IMR-90 (cell line): Measurements from ENCODE around the gene SLC31A1. TPM values are rescaled to one million over a fixed set of nuclear protein-coding genes. Genes with fewer than 3 reads are reported as not detected.

Experiments
- ATAC-seq: fragments of 200-7000 bp; cut with Tn5 transposase; 2 replicates; pipeline ENCODE4 v1.9.1; 2020; ENCODE audit warnings: low read depth, mild to moderate bottlenecking, moderate library complexity
- BruUV-seq: library from RNA; stranded (reverse); fragments of 400-500 nt; replicated peaks from 2 replicates; lab custom pipeline; 2021; lab: Mats Ljungman, UMichigan
- CTCF ChIA-PET: fragments of 300-600 bp; formaldehyde crosslinking; extraction: SDS; loops from one replicate; lab custom pipeline; 2021; ENCODE audit warnings: antibody characterized with exemption; lab: Yijun Ruan, JAX
- POLR2A ChIA-PET: fragments of 300-600 bp; sonication (Branson Sonifier 250); formaldehyde crosslinking; loops from one replicate; lab custom pipeline; 2022; ENCODE audit warnings: antibody characterized with exemption; ENCODE audit not compliant: unreplicated experiment; lab: Charles Lee
- DNase-seq: peaks from one replicate; pipeline ENCODE4 v3.0.0; 2013
- H2AFZ ChIP-seq: replicated peaks from 2 replicates; pipeline ENCODE3; 2013; ENCODE audit warnings: low read length, mild to moderate bottlenecking; ENCODE audit not compliant: poor library complexity
- H2AK5ac ChIP-seq: 2 replicates; pipeline ENCODE4 v1.6.1; 2013; ENCODE audit warnings: low read depth, low read length, inconsistent platforms
- H2AK9ac ChIP-seq: replicated peaks from 2 replicates; pipeline ENCODE3; 2013; ENCODE audit warnings: mild to moderate bottlenecking, low read depth, low read length, moderate library complexity; ENCODE audit not compliant: poor library complexity
- H2BK120ac ChIP-seq: 2 replicates; pipeline ENCODE4 v1.6.1; 2013; ENCODE audit warnings: low read depth, low read length, inconsistent platforms
- H2BK15ac ChIP-seq: 3 replicates; pipeline ENCODE4 v1.6.1; 2013; ENCODE audit warnings: low read depth, low read length, inconsistent platforms
- H2BK20ac ChIP-seq: 2 replicates; pipeline ENCODE4 v1.6.1; 2013; ENCODE audit warnings: low read depth, mild to moderate bottlenecking, inconsistent platforms, low read length, moderate library complexity
- H2BK5ac ChIP-seq: 2 replicates; pipeline ENCODE4 v1.6.1; 2013; ENCODE audit warnings: mild to moderate bottlenecking, low read depth, low read length, inconsistent platforms; ENCODE audit not compliant: poor library complexity, severe bottlenecking
- H3K14ac ChIP-seq: replicated peaks from 2 replicates; pipeline ENCODE4 v1.6.1; 2013; ENCODE audit warnings: low read depth, low read length, inconsistent platforms
- H3K18ac ChIP-seq: 2 replicates; pipeline ENCODE4 v1.6.1; 2013; ENCODE audit warnings: low read depth, low read length, control low read depth
- H3K23ac ChIP-seq: 2 replicates; pipeline ENCODE4 v1.6.1; 2013; ENCODE audit warnings: low read depth, low read length, inconsistent platforms
- H3K27ac ChIP-seq: 2 replicates; pipeline ENCODE4 v1.5.1; 2013; ENCODE audit warnings: mild to moderate bottlenecking, control low read depth, low read length; ENCODE audit not compliant: insufficient read depth
- H3K27me3 ChIP-seq: 2 replicates; pipeline ENCODE4 v1.6.1; 2013; ENCODE audit warnings: low read length; ENCODE audit not compliant: control insufficient read depth, insufficient read depth
- H3K36me3 ChIP-seq: 2 replicates; pipeline ENCODE4 v1.6.1; 2013; ENCODE audit warnings: low read length, mixed read lengths; ENCODE audit not compliant: control insufficient read depth, insufficient read depth
- H3K4ac ChIP-seq: 2 replicates; pipeline ENCODE4 v1.6.1; 2013; ENCODE audit warnings: low read depth, low read length, inconsistent platforms
- H3K4me1 ChIP-seq: 2 replicates; pipeline ENCODE4 v1.6.1; 2013; ENCODE audit warnings: low read length, mixed read lengths; ENCODE audit not compliant: control insufficient read depth, insufficient read depth
- H3K4me2 ChIP-seq: 2 replicates; pipeline ENCODE4 v1.6.1; 2013; ENCODE audit warnings: low read depth, mild to moderate bottlenecking, control low read depth, low read length, moderate library complexity
- H3K4me3 ChIP-seq: 2 replicates; pipeline ENCODE4 v1.5.1; 2013; ENCODE audit warnings: low read depth, mild to moderate bottlenecking, control low read depth, low read length, moderate library complexity; ENCODE audit not compliant: insufficient read depth
- H3K56ac ChIP-seq: 2 replicates; pipeline ENCODE4 v1.6.1; 2013; ENCODE audit warnings: low read length, inconsistent platforms; ENCODE audit not compliant: insufficient read depth; ENCODE audit errors: extremely low read depth
- H3K79me1 ChIP-seq, 2 experiments: 2 replicates each; pipeline ENCODE4 v1.6.1; 2013; ENCODE audit warnings: low read length in 2 of 2, inconsistent platforms in 1 of 2, low read depth in 1 of 2
- H3K9ac ChIP-seq: 2 replicates; pipeline ENCODE4 v1.6.1; 2013; ENCODE audit warnings: low read depth, low read length, control low read depth
- H3K9me1 ChIP-seq: 2 replicates; pipeline ENCODE4 v1.6.1; 2013; ENCODE audit warnings: low read length, inconsistent platforms; ENCODE audit not compliant: insufficient read depth
- H3K9me3 ChIP-seq: 2 replicates; pipeline ENCODE4 v1.6.1; 2013; ENCODE audit warnings: low read length; ENCODE audit not compliant: control insufficient read depth, insufficient read depth
- H4K20me1 ChIP-seq: 2 replicates; pipeline ENCODE4 v1.6.1; 2013; ENCODE audit warnings: low read length, inconsistent platforms; ENCODE audit not compliant: insufficient read depth
- H4K5ac ChIP-seq: 2 replicates; pipeline ENCODE4 v1.6.1; 2013; ENCODE audit warnings: mild to moderate bottlenecking, low read depth, low read length, control low read depth
- H4K8ac ChIP-seq, 2 experiments: 2 replicates each; pipeline ENCODE4 v1.6.1; 2013; ENCODE audit warnings: low read depth in 2 of 2, low read length in 2 of 2, control low read depth in 1 of 2, inconsistent platforms in 1 of 2
- H4K91ac ChIP-seq: 2 replicates; pipeline ENCODE4 v1.6.1; 2013; ENCODE audit warnings: low read depth, low read length, inconsistent platforms; ENCODE audit not compliant: insufficient read depth
- CHD1 ChIP-seq: IDR thresholded peaks from 2 replicates; pipeline ENCODE4 v1.6.1; 2012; ENCODE audit warnings: low read depth, low read length, improper control_type of control experiment
- ELK1 ChIP-seq: fragments of 150-350 bp; IDR thresholded peaks from 2 replicates; pipeline ENCODE4 v1.6.1; 2016; ENCODE audit warnings: low read depth, mild to moderate bottlenecking, low read length, moderate library complexity, borderline replicate concordance
- MAFK ChIP-seq: IDR thresholded peaks from 2 replicates; pipeline ENCODE4 v1.6.1; 2012; ENCODE audit warnings: low read depth, low read length, improper control_type of control experiment
- WGBS, 2 experiments: methylation state at CpG; one replicate each; pipeline versions ENCODE4 v1.1.5 to v1.1.7; 2013; ENCODE audit warnings: missing lambda C conversion rate in 2 of 2; ENCODE audit not compliant: insufficient read length in 1 of 2; ENCODE audit errors: extremely low coverage in 2 of 2; 5-methylcytosine and 5-hydroxymethylcytosine counted together
- dilution Hi-C: fragments of 300-500 bp; cut with HindIII; formaldehyde crosslinking; loops from one replicate; pipeline ENCODE4 v1.14.3; 2018; ENCODE audit warnings: low sequenced_read_pairs; ENCODE audit not compliant: unreplicated experiment
- in situ Hi-C: fragments of 300-500 bp; cut with MboI; formaldehyde crosslinking; loops from 3 replicates; pipeline ENCODE4 v1.14.3; 2019; ENCODE audit warnings: low sequenced_read_pairs, inconsistent platforms, mixed read lengths
- intact Hi-C: fragments of 100-400 bp; cut with micrococcal nuclease; formaldehyde crosslinking; loops from 2 replicates; pipeline ENCODE4 v1.10.0; 2022
- polyA plus RNA-seq, 3 experiments: library from polyadenylated mRNA; depleted of rRNA; stranded (reverse); fragments of >200 nt; gene quantifications; 2 replicates each; pipeline ENCODE4 v1.2.3, GENCODE V29; 2012; ENCODE audit warnings: low replicate concordance in 1 of 3
- total RNA-seq: library from RNA; depleted of rRNA; stranded (reverse); fragments of >200 nt; gene quantifications from 2 replicates; pipeline ENCODE4 v1.2.3, GENCODE V29; 2012
- TF ChIP-seq, protein P1 (sequence below): conservative IDR thresholded peaks from 2 replicates; pipeline ENCODE4 v1.5.1; 2012; ENCODE audit warnings: mild to moderate bottlenecking, low read depth, low read length, improper control_type of control experiment

Gene SLC31A1
- total and polyA plus RNA-seq, 2 of the 4 experiments (the other 2 are of a cell fraction), result 17.9 to 23.3 TPM

GRCh38 chr9:113205432-113205831 is 15.9 kb upstream of the SLC31A1 start:
- ATAC-seq, result no peak
- H4K8ac ChIP-seq, result no peak overlapping the region
- H4K20me1 ChIP-seq, result no peaks in the 10 kb centered on the region
- H2BK120ac ChIP-seq, result no peak overlapping the region
- no peak overlapping the region for H3K56ac ChIP-seq
- BruUV-seq, result no TSS peak
- CTCF ChIA-PET, result no interaction called here
- TF ChIP-seq CHD1, result no peak
- TF ChIP-seq, protein P1, sequence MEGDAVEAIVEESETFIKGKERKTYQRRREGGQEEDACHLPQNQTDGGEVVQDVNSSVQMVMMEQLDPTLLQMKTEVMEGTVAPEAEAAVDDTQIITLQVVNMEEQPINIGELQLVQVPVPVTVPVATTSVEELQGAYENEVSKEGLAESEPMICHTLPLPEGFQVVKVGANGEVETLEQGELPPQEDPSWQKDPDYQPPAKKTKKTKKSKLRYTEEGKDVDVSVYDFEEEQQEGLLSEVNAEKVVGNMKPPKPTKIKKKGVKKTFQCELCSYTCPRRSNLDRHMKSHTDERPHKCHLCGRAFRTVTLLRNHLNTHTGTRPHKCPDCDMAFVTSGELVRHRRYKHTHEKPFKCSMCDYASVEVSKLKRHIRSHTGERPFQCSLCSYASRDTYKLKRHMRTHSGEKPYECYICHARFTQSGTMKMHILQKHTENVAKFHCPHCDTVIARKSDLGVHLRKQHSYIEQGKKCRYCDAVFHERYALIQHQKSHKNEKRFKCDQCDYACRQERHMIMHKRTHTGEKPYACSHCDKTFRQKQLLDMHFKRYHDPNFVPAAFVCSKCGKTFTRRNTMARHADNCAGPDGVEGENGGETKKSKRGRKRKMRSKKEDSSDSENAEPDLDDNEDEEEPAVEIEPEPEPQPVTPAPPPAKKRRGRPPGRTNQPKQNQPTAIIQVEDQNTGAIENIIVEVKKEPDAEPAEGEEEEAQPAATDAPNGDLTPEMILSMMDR, result no peak
- no peak for TF ChIP-seq ELK1
- peak; percentile 69 for TF ChIP-seq MAFK
- H3K18ac ChIP-seq, result no peak overlapping the region
- no peaks in the 10 kb centered on the region for H3K27me3 ChIP-seq
- POLR2A ChIA-PET, result no interaction called here
- intact Hi-C loops, result no loop called here
- in situ Hi-C loops, result no loop called here
- no peaks in the 10 kb centered on the region for H3K4me1 ChIP-seq
- H3K23ac ChIP-seq, result no peak overlapping the region
- dilution Hi-C loops, result no loop called here
- H2BK20ac ChIP-seq, result no peak overlapping the region
- no peak overlapping the region for H2AK5ac ChIP-seq
- no peak overlapping the region for H2BK5ac ChIP-seq
- H2AK9ac ChIP-seq, result no peak overlapping the region
- no peak overlapping the region for H2AFZ ChIP-seq
- no peak overlapping the region for H3K27ac ChIP-seq
- H3K4ac ChIP-seq, result no peak overlapping the region
- H3K36me3 ChIP-seq, result peaks cover 27% of the 10 kb centered on the region
- no peak overlapping the region for H3K9ac ChIP-seq
- H3K14ac ChIP-seq, result no peak overlapping the region
- H3K9me1 ChIP-seq, result peaks cover 3% of the 10 kb centered on the region; the same call in 1 of the 2 replicates
- DNase-seq, result no peak
- H3K4me2 ChIP-seq, result no peak overlapping the region
- no CpG with 5 or more reads among the region's 2 CpGs for WGBS, 2 experiments
- no peak overlapping the region for H2BK15ac ChIP-seq
- H4K91ac ChIP-seq, result no peak overlapping the region
- H3K9me3 ChIP-seq, result no peaks in the 10 kb centered on the region
- peaks cover 0 to 9% of the 10 kb centered on the region in 2 experiments; a peak in 2 of 4 replicates for H3K79me1 ChIP-seq
- H3K4me3 ChIP-seq, result no peak overlapping the region
- H4K5ac ChIP-seq, result no peak overlapping the region
